WTC11 (cell line): ENCODE measurements around the gene R3HCC1L.

Experiments
- ATF2 ChIP-seq: sonication (generic); formaldehyde crosslinking; IDR thresholded peaks from 2 replicates; pipeline ENCODE4 v1.8.1; 2022; ENCODE audit warnings: low read depth, missing genetic modification reagents, borderline replicate concordance
- CREM ChIP-seq: sonication (generic); formaldehyde crosslinking; IDR thresholded peaks from 2 replicates; pipeline ENCODE4 v1.8.1; 2022; ENCODE audit warnings: mild to moderate bottlenecking, missing genetic modification reagents, moderate library complexity
- CTCF ChIP-seq: fragments of 200-600 bp; IDR thresholded peaks from 2 replicates; pipeline ENCODE4 v1.8.0; 2022; ENCODE audit warnings: antibody characterized with exemption
- E2F4 ChIP-seq: sonication (generic); formaldehyde crosslinking; IDR thresholded peaks from 2 replicates; pipeline ENCODE4 v1.8.1; 2022; ENCODE audit warnings: low read depth, mild to moderate bottlenecking, moderate library complexity, missing genetic modification reagents, borderline replicate concordance
- E2F5 ChIP-seq: sonication (generic); formaldehyde crosslinking; IDR thresholded peaks from 2 replicates; pipeline ENCODE4 v1.8.1; 2022; ENCODE audit warnings: mild to moderate bottlenecking, moderate library complexity, missing genetic modification reagents
- FOXK1 ChIP-seq: sonication (generic); formaldehyde crosslinking; IDR thresholded peaks from 2 replicates; pipeline ENCODE4 v1.8.0; 2022; ENCODE audit warnings: mild to moderate bottlenecking, moderate library complexity, missing genetic modification reagents
- FOXP4 ChIP-seq: sonication (generic); formaldehyde crosslinking; IDR thresholded peaks from 2 replicates; pipeline ENCODE4 v1.8.0; 2022; ENCODE audit warnings: mild to moderate bottlenecking, missing genetic modification reagents
- MYBL2 ChIP-seq: sonication (generic); formaldehyde crosslinking; IDR thresholded peaks from 2 replicates; pipeline ENCODE4 v1.8.1; 2023; ENCODE audit warnings: mild to moderate bottlenecking, moderate library complexity, missing genetic modification reagents
- NFYB ChIP-seq: sonication (generic); formaldehyde crosslinking; conservative IDR thresholded peaks from 2 replicates; pipeline ENCODE4 v1.8.0; 2022; ENCODE audit warnings: low read depth, missing genetic modification reagents
- PREB ChIP-seq: sonication (generic); formaldehyde crosslinking; IDR thresholded peaks from 2 replicates; pipeline ENCODE4 v1.8.1; 2022; ENCODE audit warnings: mild to moderate bottlenecking, missing genetic modification reagents, moderate library complexity, borderline replicate concordance
- PRRX2 ChIP-seq: fragments of 250-450 bp; sonication (Bioruptor Pico); IDR thresholded peaks from 2 replicates; pipeline ENCODE4 v1.8.0; 2021; ENCODE audit warnings: mild to moderate bottlenecking
- TEAD4 ChIP-seq: sonication (generic); formaldehyde crosslinking; IDR thresholded peaks from 2 replicates; pipeline ENCODE4 v1.8.0; 2022; ENCODE audit warnings: mild to moderate bottlenecking, missing genetic modification reagents
- ZNF219 ChIP-seq: sonication (generic); formaldehyde crosslinking; IDR thresholded peaks from 2 replicates; pipeline ENCODE4 v1.8.0; 2023; ENCODE audit warnings: missing genetic modification reagents, mild to moderate bottlenecking, borderline replicate concordance
- ZNF263 ChIP-seq: sonication (generic); formaldehyde crosslinking; IDR thresholded peaks from 2 replicates; pipeline ENCODE4 v1.8.1; 2022; ENCODE audit warnings: low read depth, mild to moderate bottlenecking, moderate library complexity, missing genetic modification reagents

- TF ChIP-seq ZNF219 (CRISPR knock-in tag) (no peak), CTCF (no peak), CREM (CRISPR knock-in tag) (no peak), E2F5 (CRISPR knock-in tag) (no peak), FOXK1 (CRISPR knock-in tag) (no peak), ZNF263 (no peak), ATF2 (CRISPR knock-in tag) (no peak), TEAD4 (CRISPR knock-in tag) (no peak), PREB (CRISPR knock-in tag) (no peak), PRRX2 (no peak), E2F4 (no peak), NFYB (CRISPR knock-in tag) (no peak), MYBL2 (CRISPR knock-in tag) (no peak), FOXP4 (no peak)
Measured at GRCh38 chr10:98168766-98169165, 34.3 kb downstream of the R3HCC1L start.
